HUES64 (cell line): ENCODE results near the gene RBMS3.
"Not testable (repeated sequence)": the region's sequence is repeated elsewhere in the genome, so short reads cannot be mapped to it uniquely, and the experiment has no call there.

Source experiments
- H3K27ac ChIP-seq: 2 replicates; pipeline ENCODE4 v1.7.0; 2013; ENCODE audit warnings: low read depth, low read length, inconsistent platforms
- H3K27me3 ChIP-seq: 2 replicates; pipeline ENCODE4 v1.6.1; 2013; ENCODE audit warnings: mild to moderate bottlenecking, low read length; ENCODE audit not compliant: insufficient read depth
- H3K36me3 ChIP-seq: 2 replicates; pipeline ENCODE4 v1.6.1; 2013; ENCODE audit warnings: mild to moderate bottlenecking, low read length; ENCODE audit not compliant: insufficient read depth
- H3K4me1 ChIP-seq: 2 replicates; pipeline ENCODE4 v1.6.1; 2013; ENCODE audit warnings: mild to moderate bottlenecking, low read length, moderate library complexity; ENCODE audit not compliant: insufficient read depth
- H3K4me3 ChIP-seq: 2 replicates; pipeline ENCODE4 v1.5.1; 2013; ENCODE audit warnings: mild to moderate bottlenecking, low read length, moderate library complexity
- H3K9ac ChIP-seq: 2 replicates; pipeline ENCODE4 v1.6.1; 2013; ENCODE audit warnings: mild to moderate bottlenecking, low read depth, low read length
- H3K9me3 ChIP-seq: 2 replicates; pipeline ENCODE4 v1.6.1; 2013; ENCODE audit warnings: low read depth, low read length; ENCODE audit not compliant: insufficient read depth
- WGBS: fragments of 150-250, 120-280 bp; methylation state at CpG from one replicate; pipeline ENCODE4 v1.1.7; 2013; ENCODE audit warnings: missing lambda C conversion rate; 5-methylcytosine and 5-hydroxymethylcytosine counted together

RBMS3 gene

DNA sequence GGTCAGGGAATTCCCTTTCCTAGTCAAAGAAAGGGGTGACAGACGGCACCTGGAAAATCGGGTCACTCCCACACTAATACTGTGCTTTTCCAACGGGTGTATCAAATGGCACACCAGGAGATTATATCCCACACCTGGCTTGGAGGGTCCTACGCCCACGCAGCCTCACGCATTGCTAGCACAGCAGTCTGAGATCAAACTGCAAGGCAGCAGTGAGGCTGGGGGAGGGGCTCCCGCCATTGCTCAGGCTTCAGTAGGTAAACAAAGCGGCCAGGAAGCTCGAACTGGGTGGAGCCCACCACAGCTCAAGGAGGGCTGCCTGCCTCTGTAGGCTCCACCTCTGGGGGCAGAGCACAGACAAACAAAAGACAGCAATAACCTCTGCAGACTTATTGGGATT lies 769.2 kb downstream of the RBMS3 start:
- not testable (repeated sequence) for H3K36me3 ChIP-seq, H3K27me3 ChIP-seq
- WGBS, result 97% methylated on average over 9 of the region's 9 CpGs

GRCh38 chr3:30059240-30059639 lies 778.4 kb downstream of the RBMS3 start:
- Histone ChIP-seq H3K4me3 (no peak overlapping the region), H3K4me1 (no peaks in the 10 kb centered on the region), H3K9me3 (no peaks in the 10 kb centered on the region), H3K27me3 (no peaks in the 10 kb centered on the region), H3K9ac (no peak overlapping the region), H3K27ac (no peak overlapping the region), H3K36me3 (no peaks in the 10 kb centered on the region)

More for the DNA sequence above, 769.2 kb downstream of the RBMS3 start:
- not testable (repeated sequence) for H3K27ac ChIP-seq, H3K4me3 ChIP-seq, H3K4me1 ChIP-seq, H3K9ac ChIP-seq
- peaks cover 14% of the 10 kb centered on the region for H3K9me3 ChIP-seq
